ENCODE measurements around the gene ATAD5.

ATAD5 gene

GRCh38 chr17:30920282-30920681 is 88.5 kb downstream of the ATAD5 start:
- H3K4me3 ChIP-seq (replicated peaks; ENCODE audit: insufficient read depth, low read length), result no peak overlapping the region
- DNase-seq (ENCODE audit: low read depth in 1 of 2, low spot score in 1 of 2), result no peak
- H3K27me3 ChIP-seq (ENCODE audit: insufficient read depth, poor library complexity, severe bottlenecking), result peaks cover 16% of the 10 kb centered on the region
- no peak overlapping the region for H3K27ac ChIP-seq (replicated peaks)
- TF ChIP-seq SPI1 (IDR thresholded peaks at IDR 0.05; ENCODE audit: borderline replicate concordance, low read depth), result no peak
- TF ChIP-seq CTCF (IDR thresholded peaks at IDR 0.05; ENCODE audit: insufficient read depth, low read length), result no peak
- TF ChIP-seq POLR2AphosphoS5 (IDR thresholded peaks at IDR 0.05; ENCODE audit: low read depth), result no peak
- no peak for TF ChIP-seq GABPA (IDR thresholded peaks at IDR 0.05; ENCODE audit: low read depth)
- no peak for TF ChIP-seq REST (IDR thresholded peaks at IDR 0.05; ENCODE audit: insufficient replicate concordance, low read depth)

GRCh38 chr17:30920683-30921543 is 89.1 kb downstream of the ATAD5 start:
- peaks cover 16% of the 10 kb centered on the region for H3K27me3 ChIP-seq (ENCODE audit: insufficient read depth, poor library complexity, severe bottlenecking)
- no peak for DNase-seq (ENCODE audit: low read depth in 1 of 2, low spot score in 1 of 2)
- H3K27ac ChIP-seq (replicated peaks), result no peak overlapping the region
- TF ChIP-seq CTCF (IDR thresholded peaks at IDR 0.05; ENCODE audit: insufficient read depth, low read length) (no peak), POLR2AphosphoS5 (IDR thresholded peaks at IDR 0.05; ENCODE audit: low read depth) (no peak), GABPA (IDR thresholded peaks at IDR 0.05; ENCODE audit: low read depth) (no peak), SPI1 (IDR thresholded peaks at IDR 0.05; ENCODE audit: borderline replicate concordance, low read depth) (no peak), REST (IDR thresholded peaks at IDR 0.05; ENCODE audit: insufficient replicate concordance, low read depth) (no peak)
- H3K4me3 ChIP-seq (replicated peaks; ENCODE audit: insufficient read depth, low read length), result no peak overlapping the region

GRCh38 chr17:30921544-30922196 is 89.9 kb downstream of the ATAD5 start, which contains the start of gene ADAP2:
TSS of gene ADAP2 (plus strand) at chr17:30921945. CDS start at chr17:30922015, 70 bp downstream.
- peak within 1 kb of the TSS; percentile 41 for H3K4me3 ChIP-seq (replicated peaks; ENCODE audit: insufficient read depth, low read length)
- TF ChIP-seq REST (IDR thresholded peaks at IDR 0.05; ENCODE audit: insufficient replicate concordance, low read depth) (no peak), SPI1 (IDR thresholded peaks at IDR 0.05; ENCODE audit: borderline replicate concordance, low read depth) (no peak; the same call in 1 of the 2 replicates), POLR2AphosphoS5 (IDR thresholded peaks at IDR 0.05; ENCODE audit: low read depth) (no peak), GABPA (IDR thresholded peaks at IDR 0.05; ENCODE audit: low read depth) (no peak)
- no peak within 1 kb of the TSS for H3K27ac ChIP-seq (replicated peaks)
- H3K27me3 ChIP-seq (ENCODE audit: insufficient read depth, poor library complexity, severe bottlenecking), result peaks cover 16% of the 10 kb centered on the region
- peak in 1 of 2 experiments; percentile 56 for DNase-seq (ENCODE audit: low read depth in 1 of 2, low spot score in 1 of 2)

All from HL-60 (cell line).